Inflammatory macrophage (primary cell): ENCODE results near the gene IGF2BP3.

Experiments used
- DNase-seq, 2 donors: peaks; one replicate each; pipeline ENCODE4 v3.0.0-alpha.2; 2020 to 2022

Gene IGF2BP3

GRCh38 chr7:23373151-23374004 lies 96.9 kb downstream of the IGF2BP3 start:
- peak; percentile 26 to 56 for DNase-seq

DNA sequence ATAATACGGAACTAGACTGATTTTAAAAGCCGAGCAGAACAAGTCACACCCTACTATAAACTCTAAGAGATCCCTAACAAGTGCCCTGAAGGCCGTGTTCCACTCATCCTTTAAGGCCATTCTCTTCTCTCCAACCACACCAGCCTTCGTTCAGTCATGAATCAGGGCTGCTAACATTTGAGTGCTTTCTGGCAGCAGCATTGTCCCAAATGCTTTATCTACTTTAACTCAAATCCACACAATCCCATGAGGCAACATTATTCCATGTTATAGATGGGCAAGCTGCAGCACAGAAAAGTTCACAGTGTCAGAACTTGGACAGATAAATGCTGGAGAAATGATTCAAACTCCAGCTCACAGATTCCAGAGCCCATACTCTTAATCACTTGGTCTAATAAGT lies 97.7 kb downstream of the IGF2BP3 start:
- DNase-seq, result no peak

DNA sequence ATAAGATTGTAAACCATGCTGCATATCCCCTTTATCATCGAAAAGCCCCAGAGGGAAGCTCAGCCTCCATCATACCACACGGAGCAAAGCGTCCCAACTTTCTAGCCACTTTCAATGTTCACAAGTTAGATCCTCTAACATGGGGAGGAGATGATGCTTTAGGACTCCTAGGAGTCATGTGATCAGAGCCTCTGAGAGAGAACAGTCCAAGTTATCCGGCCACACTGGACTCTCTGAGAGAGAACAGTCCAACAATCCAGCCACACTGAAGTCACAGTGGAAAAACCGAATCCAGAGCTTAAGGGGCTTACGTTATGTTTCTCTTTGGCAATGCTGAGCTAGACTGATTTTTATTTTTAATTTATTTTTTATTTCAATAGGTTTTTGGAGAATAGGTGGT lies 98.6 kb downstream of the IGF2BP3 start:
- DNase-seq, result no peak

- DNase-seq, result no peak
Measured at GRCh38 chr7:23369695-23370404, 100.4 kb downstream of the IGF2BP3 start.

GRCh38 chr7:23369100-23369499 lies 101.2 kb downstream of the IGF2BP3 start:
- no peak for DNase-seq

- no peak for DNase-seq
Measured at GRCh38 chr7:23358152-23358674, 112.1 kb downstream of the IGF2BP3 start.

DNA sequence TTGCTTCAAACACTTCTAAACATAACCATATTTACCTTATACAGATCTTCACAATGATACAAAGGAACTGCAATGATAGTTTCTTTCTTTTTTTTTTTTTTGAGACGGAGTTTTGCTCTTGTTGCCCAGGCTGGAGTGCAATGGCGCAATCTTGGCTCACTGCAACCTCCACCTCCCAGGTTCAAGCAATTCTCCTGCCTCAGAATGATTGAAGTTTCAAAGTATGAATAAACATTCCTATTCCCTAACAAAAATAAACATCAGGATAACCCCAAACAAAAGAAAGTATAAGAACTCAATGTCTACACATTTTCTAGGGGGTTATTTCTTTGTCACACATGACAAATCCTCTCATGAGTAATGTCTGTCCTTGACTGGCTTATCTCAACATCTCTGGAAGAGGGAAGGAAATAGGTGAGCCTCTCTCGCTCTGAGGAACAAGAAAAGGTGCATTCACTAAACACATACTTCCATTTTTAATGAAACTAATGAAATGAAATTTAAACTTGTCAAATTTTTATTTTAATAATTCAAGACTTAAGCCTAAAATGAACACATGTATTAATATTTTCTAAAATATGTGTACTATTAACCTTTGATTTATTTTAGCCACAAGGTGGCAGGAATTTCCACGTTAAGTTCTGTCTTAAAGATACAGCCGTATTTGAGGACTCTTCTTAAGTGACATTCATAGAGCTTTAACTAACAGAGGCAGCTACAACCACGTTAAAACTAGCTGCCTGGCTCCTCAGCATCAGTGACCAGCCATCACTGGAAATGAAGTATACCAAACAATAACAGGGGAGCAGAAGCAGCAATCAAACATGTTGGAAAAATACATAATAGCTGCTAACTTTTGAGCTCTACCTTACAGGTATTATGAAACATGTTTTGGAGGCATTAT lies 112.8 kb downstream of the IGF2BP3 start:
- peak; percentile 31 to 46 for DNase-seq

DNA sequence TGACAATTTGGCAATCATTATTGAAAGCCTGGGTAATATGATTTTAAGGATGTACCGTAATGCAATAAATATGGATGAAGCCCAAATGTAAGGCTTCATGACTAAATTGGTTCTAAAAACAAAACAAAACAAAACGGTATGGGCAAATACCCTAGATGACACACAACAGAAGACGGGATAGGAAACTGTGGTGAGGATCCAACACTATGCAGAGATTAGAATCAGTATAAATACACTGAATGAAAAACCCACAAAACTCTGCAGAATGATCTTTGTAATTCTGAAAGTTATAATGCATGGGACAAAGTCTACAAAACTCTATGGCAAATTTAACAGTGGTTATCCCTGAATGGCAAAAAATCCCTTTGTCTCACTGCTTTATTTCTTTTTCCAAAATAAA lies 113.6 kb downstream of the IGF2BP3 start:
- no peak for DNase-seq

DNA sequence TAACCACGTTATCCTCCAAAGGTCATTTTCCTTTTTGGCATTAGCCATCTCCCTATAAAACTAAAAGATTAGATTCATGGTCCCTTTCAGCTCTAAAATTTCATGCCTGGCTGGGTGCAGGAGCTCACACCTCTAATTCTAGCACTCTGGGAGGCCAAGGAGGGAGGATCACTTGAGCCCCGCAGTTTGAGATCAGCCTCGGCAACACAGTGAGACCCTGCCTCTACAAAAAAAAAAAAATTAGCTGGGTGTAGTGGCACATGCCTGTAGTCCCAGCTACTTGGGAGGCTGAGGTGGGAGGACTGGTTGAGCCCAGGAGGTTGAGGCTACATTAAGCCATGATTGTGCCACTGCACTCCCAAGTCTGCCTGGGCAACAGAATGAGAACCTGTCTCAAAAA lies 114.1 kb downstream of the IGF2BP3 start:
- no peak for DNase-seq

GRCh38 chr7:23353172-23353571 lies 117.1 kb downstream of the IGF2BP3 start:
- no peak for DNase-seq

- no peak for DNase-seq
Measured at GRCh38 chr7:23350466-23350865, 119.8 kb downstream of the IGF2BP3 start.

- DNase-seq, result no peak
Measured at GRCh38 chr7:23349484-23350157, 120.7 kb downstream of the IGF2BP3 start.

- DNase-seq, result peak; percentile 59 to 64
Measured at GRCh38 chr7:23347682-23348180, 122.6 kb downstream of the IGF2BP3 start.

DNA sequence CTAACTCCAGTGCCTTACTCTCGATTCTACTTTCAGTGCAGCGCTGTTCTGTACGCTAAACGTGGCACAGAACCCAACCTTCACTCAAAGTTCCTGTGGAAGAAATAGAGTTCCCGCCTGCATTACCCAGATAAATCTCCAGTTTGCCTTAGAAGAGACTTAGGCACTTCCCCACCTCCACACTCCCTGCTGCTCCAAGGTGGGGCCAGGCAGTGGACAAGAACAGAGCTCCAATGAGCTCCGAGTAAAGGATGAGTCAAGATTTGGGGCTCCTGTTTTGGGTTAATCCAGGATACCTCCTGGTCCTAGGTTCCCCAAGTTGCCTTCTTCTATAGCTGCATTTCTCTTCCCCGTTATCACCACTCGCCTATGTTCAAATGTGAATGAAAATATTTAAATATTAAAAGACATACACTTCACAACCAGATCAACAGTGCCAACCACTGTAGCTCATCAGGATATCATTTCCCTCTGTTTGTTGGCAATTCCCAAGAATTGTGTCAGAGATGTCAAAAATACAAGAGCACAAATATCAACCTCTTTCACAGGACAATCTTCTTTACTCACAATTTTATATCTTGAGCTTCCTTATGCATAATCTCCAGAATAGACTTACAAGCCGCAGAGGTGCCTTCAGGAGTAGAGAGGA lies 123.1 kb downstream of the IGF2BP3 start:
- DNase-seq, result peak; percentile 12 to 23

DNA sequence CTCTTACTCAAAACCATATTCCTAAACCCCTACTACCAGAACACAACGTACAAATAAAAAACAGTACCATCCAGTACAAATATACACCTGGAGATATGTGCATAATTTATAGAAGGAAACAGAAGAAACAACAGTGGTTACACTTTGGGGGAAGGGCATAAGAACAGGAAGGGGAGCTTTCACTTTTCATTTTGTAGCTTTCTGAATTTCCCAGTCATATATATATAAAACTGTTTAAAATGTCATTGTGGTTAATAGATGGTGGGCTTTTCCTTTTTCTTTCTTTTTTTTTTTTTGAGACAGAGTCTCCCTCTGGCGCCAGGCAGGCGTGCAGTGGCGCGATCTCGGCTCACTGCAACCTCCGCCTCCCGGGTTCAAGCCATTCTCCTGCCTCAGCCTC lies 124.0 kb downstream of the IGF2BP3 start:
- no peak for DNase-seq

GRCh38 chr7:23345601-23346000 lies 124.7 kb downstream of the IGF2BP3 start:
- no peak for DNase-seq

DNA sequence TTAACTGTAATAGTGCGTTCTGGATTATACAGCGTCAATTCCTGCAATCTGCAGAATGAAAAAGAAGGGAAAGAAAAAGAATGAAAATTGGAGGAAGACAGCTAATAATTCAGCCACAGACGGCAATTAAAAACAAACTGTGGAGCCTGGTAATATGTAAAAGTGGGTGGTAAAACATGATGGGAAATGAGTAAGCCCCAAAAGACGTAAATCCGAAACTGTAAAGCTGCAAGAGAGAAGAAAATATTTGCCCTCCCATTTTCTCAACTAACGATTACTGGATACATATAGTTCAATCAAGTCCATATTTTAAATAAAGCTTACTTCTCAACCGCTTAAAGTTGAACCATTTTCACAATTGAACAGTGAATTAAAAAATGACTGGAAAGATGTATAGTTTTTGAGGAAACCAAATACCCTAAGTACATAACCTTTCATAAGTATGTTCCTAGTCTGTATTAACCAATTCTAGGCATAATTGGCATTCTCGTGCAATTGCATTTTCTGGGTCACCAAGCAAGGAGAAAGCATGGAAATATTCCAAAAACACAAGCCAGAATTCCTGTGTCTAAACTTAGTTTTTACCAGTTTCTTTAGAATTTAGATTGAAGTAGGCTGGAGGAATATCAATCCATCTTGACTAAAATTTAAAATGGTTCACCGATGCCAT lies 126.3 kb downstream of the IGF2BP3 start:
- no peak for DNase-seq

- no peak for DNase-seq
Measured at GRCh38 chr7:23343102-23343501, 127.2 kb downstream of the IGF2BP3 start.

- DNase-seq, result no peak
Measured at GRCh38 chr7:23341846-23342598, 128.3 kb downstream of the IGF2BP3 start.

- DNase-seq, result no peak
Measured at GRCh38 chr7:23338863-23339262, 131.4 kb downstream of the IGF2BP3 start.
